HAP-1 (cell line): ENCODE results near the gene CNTNAP2.

Source experiments
- DNase-seq, 2 experiments: peaks; one replicate each; pipeline ENCODE4 v3.0.0-alpha.2; 2016 to 2020; ENCODE audit warnings: low spot score in 2 of 2
- H3K27me3 ChIP-seq: fragments of 250-450 bp; sonication (Bioruptor Pico); 2 replicates; pipeline ENCODE4 v1.5.1; 2020; ENCODE audit warnings: low read depth, mild to moderate bottlenecking, moderate library complexity
- H3K36me3 ChIP-seq: fragments of 250-450 bp; sonication (Bioruptor Pico); replicated peaks from 2 replicates; pipeline ENCODE4 v1.5.1; 2020; ENCODE audit warnings: mild to moderate bottlenecking
- H3K4me1 ChIP-seq: fragments of 250-450 bp; sonication (Bioruptor Pico); 2 replicates; pipeline ENCODE4 v1.5.1; 2020; ENCODE audit warnings: mild to moderate bottlenecking
- H3K4me3 ChIP-seq: fragments of 250-450 bp; sonication (Bioruptor Pico); 2 replicates; pipeline ENCODE4 v1.5.1; 2020; ENCODE audit warnings: mild to moderate bottlenecking, moderate library complexity
- H3K9me3 ChIP-seq: fragments of 250-450 bp; sonication (Bioruptor Pico); 2 replicates; pipeline ENCODE4 v1.5.1; 2020; ENCODE audit warnings: mild to moderate bottlenecking, moderate library complexity
- in situ Hi-C: fragments of 300-500 bp; cut with MboI; formaldehyde crosslinking; loops from 3 replicates; pipeline ENCODE4 v1.14.3; 2020; ENCODE audit warnings: low sequenced_read_pairs, inconsistent platforms, mixed read lengths

The CNTNAP2 gene

GRCh38 chr7:147023440-147023839, 906.8 kb downstream of the CNTNAP2 start:
- Histone ChIP-seq H3K27me3 (no peaks in the 10 kb centered on the region), H3K4me1 (no peaks in the 10 kb centered on the region), H3K36me3 (no peaks in the 10 kb centered on the region), H3K9me3 (no peaks in the 10 kb centered on the region), H3K4me3 (no peak overlapping the region)
- in situ Hi-C loops: no loop called here
- DNase-seq: no peak

GRCh38 chr7:147029953-147030352, 913.4 kb downstream of the CNTNAP2 start:
- Histone ChIP-seq H3K4me3 (no peak overlapping the region), H3K9me3 (no peaks in the 10 kb centered on the region), H3K4me1 (no peaks in the 10 kb centered on the region), H3K27me3 (no peaks in the 10 kb centered on the region), H3K36me3 (no peaks in the 10 kb centered on the region)
- no peak for DNase-seq
- in situ Hi-C loops: no loop called here

DNA sequence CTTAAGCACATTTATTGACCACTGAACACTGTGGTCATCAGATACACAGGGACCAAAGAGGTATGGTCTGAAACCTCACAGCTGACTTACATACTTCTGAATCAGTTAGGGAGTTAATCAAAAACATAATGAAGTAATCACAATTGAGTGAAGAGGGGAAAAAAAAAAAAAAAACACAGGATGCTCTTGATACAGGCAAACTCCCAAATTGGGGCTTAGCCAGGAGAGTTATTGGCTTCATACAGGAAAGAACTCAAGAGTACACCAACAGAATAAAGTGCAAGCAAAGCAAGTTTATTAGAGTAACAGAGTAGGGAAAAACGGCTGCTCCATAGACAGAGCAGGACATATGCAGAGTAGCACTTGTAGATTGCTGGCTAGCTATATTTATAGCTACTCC, 917.0 kb downstream of the CNTNAP2 start:
- in situ Hi-C loops: no loop called here
- Histone ChIP-seq H3K4me1 (no peaks in the 10 kb centered on the region), H3K27me3 (no peaks in the 10 kb centered on the region), H3K36me3 (no peaks in the 10 kb centered on the region), H3K9me3 (no peaks in the 10 kb centered on the region), H3K4me3 (no peak overlapping the region)
- DNase-seq: no peak

DNA sequence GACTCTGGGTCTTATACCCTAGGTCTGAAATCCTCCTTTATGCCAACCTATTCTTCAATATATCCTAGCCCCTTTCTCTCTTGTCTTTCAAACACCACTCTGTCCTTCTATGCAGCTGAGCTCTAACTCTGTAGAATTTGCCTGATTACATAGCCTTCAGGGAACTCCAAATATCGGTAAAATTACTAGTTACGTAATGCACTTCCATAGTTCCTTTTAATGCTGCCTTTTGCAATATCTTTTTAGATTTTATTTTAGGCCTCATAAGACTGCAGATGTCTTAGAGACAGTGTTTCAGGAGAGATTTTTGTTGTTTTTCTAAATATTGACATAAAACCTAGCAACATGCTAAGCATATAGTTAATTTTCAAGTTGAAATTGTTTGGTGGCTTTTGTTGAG, 924.8 kb downstream of the CNTNAP2 start:
- no peak for DNase-seq
- Histone ChIP-seq H3K4me1 (no peaks in the 10 kb centered on the region), H3K9me3 (no peaks in the 10 kb centered on the region), H3K36me3 (no peaks in the 10 kb centered on the region), H3K4me3 (no peak overlapping the region), H3K27me3 (no peaks in the 10 kb centered on the region)
- in situ Hi-C loops: no loop called here

GRCh38 chr7:147044941-147045340, 928.3 kb downstream of the CNTNAP2 start:
- no peak for DNase-seq
- no peak overlapping the region for H3K4me3 ChIP-seq
- H3K4me1 ChIP-seq: no peaks in the 10 kb centered on the region
- no peaks in the 10 kb centered on the region for H3K27me3 ChIP-seq
- H3K36me3 ChIP-seq: no peaks in the 10 kb centered on the region
- in situ Hi-C loops: no loop called here
- H3K9me3 ChIP-seq: no peaks in the 10 kb centered on the region

- no peak for DNase-seq
- H3K27me3 ChIP-seq: no peaks in the 10 kb centered on the region
- in situ Hi-C loops: no loop called here
Observed at GRCh38 chr7:147047696-147048095, 931.1 kb downstream of the CNTNAP2 start.

DNA sequence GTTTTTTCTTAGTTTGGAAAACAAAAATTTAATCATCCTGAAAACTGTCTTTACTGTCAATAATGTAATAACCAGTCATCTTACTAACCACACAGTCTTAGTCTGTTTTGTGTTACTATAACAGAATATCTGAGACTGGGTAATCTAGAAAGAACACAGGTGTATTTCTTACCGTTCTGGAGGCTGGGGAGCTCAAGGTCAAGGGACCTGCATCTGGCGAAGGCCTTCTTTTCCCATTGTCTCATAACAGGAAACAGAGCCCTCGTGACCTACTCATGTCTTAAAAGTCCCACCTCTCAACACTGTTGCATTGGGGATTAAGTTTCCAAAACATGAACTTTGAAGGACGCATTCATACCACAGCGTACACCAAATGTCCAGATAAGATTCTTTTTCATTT, 932.3 kb downstream of the CNTNAP2 start:
- in situ Hi-C loops: no loop called here
- no peaks in the 10 kb centered on the region for H3K4me1 ChIP-seq
- no peak for DNase-seq
- H3K9me3 ChIP-seq: no peaks in the 10 kb centered on the region
- no peaks in the 10 kb centered on the region for H3K27me3 ChIP-seq
- no peak overlapping the region for H3K4me3 ChIP-seq
- no peaks in the 10 kb centered on the region for H3K36me3 ChIP-seq

More at GRCh38 chr7:147047696-147048095, 931.1 kb downstream of the CNTNAP2 start:
- Histone ChIP-seq H3K36me3 (no peaks in the 10 kb centered on the region), H3K9me3 (no peaks in the 10 kb centered on the region), H3K4me1 (no peaks in the 10 kb centered on the region), H3K4me3 (no peak overlapping the region)

DNA sequence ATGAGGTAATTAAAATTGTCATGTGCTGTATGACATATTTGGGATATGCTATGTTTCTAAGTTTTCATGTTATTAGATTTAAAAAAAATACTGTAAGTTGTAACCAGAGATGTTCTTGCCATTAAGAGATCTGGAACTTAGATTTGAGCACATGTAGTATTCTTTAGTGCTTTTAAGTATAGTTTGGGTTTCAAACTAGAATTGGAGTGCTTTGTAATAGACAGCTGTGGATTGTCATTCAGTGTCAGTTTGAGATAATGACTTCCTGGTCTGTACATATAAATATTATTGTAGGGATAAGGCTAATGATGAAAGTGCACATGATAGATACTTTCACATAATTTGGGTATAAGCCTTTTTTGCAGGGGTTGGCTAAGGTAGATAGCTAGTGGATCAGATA, 936.2 kb downstream of the CNTNAP2 start:
- Histone ChIP-seq H3K9me3 (no peaks in the 10 kb centered on the region), H3K4me3 (no peak overlapping the region), H3K4me1 (no peaks in the 10 kb centered on the region), H3K27me3 (no peaks in the 10 kb centered on the region), H3K36me3 (no peaks in the 10 kb centered on the region)
- no peak for DNase-seq
- in situ Hi-C loops: no loop called here

- DNase-seq: peak in 1 of 2 experiments; percentile 3
- Histone ChIP-seq H3K9me3 (no peaks in the 10 kb centered on the region), H3K36me3 (no peaks in the 10 kb centered on the region), H3K4me1 (no peaks in the 10 kb centered on the region), H3K4me3 (no peak overlapping the region), H3K27me3 (no peaks in the 10 kb centered on the region)
- in situ Hi-C loops: no loop called here
Observed at GRCh38 chr7:147053746-147054145, 937.1 kb downstream of the CNTNAP2 start.

DNA sequence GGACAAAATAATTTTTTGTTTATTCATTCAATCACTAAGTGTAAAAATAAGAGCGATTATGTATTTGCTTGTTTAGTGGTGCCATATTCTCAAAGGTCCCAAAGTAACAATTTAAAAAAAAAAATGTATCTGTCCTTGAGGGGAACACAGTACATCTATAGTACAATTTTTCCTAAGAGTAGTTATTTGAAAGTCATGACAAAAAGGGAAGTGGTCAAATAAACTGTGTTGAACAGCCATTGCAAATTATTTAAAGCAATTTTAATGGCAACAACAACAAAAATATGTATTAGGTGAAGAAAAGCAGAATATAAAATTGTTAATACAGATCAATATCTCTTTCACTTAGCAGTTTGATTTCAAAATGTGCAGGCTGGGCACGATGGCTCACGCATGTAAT, 943.5 kb downstream of the CNTNAP2 start:
- Histone ChIP-seq H3K4me1 (no peaks in the 10 kb centered on the region), H3K36me3 (no peaks in the 10 kb centered on the region), H3K9me3 (no peaks in the 10 kb centered on the region), H3K4me3 (no peak overlapping the region), H3K27me3 (no peaks in the 10 kb centered on the region)
- in situ Hi-C loops: no loop called here
- no peak for DNase-seq

GRCh38 chr7:147062897-147063296, 946.3 kb downstream of the CNTNAP2 start:
- Histone ChIP-seq H3K4me3 (no peak overlapping the region), H3K9me3 (no peaks in the 10 kb centered on the region), H3K27me3 (no peaks in the 10 kb centered on the region), H3K36me3 (no peaks in the 10 kb centered on the region), H3K4me1 (no peaks in the 10 kb centered on the region)
- DNase-seq: no peak
- in situ Hi-C loops: no loop called here

- Histone ChIP-seq H3K4me1 (no peaks in the 10 kb centered on the region), H3K27me3 (no peaks in the 10 kb centered on the region), H3K36me3 (no peaks in the 10 kb centered on the region), H3K9me3 (no peaks in the 10 kb centered on the region), H3K4me3 (no peak overlapping the region)
- in situ Hi-C loops: no loop called here
- DNase-seq: no peak
Observed at GRCh38 chr7:147068842-147069241, 952.2 kb downstream of the CNTNAP2 start.

DNA sequence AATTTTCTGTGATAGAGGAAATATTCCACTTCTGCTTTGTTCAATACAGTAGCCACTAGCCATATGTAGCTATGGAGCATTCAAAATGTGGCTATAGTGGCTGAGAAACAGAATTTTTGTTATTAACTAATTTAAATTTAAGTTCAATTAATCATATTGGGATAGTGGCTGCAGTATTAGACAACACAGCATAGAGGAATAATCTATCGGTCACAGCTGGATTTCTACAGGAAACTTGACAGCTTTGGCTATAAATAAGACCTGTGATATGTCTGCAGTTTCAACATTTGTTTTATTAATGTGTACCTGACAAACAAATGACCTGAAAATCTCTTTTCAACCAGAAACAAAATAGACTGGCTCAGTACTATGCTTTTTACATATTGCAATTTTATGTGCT, 953.2 kb downstream of the CNTNAP2 start:
- H3K36me3 ChIP-seq: no peaks in the 10 kb centered on the region
- H3K9me3 ChIP-seq: no peaks in the 10 kb centered on the region
- no peak overlapping the region for H3K4me3 ChIP-seq
- no peaks in the 10 kb centered on the region for H3K27me3 ChIP-seq
- no peak for DNase-seq
- in situ Hi-C loops: no loop called here
- H3K4me1 ChIP-seq: no peaks in the 10 kb centered on the region

DNA sequence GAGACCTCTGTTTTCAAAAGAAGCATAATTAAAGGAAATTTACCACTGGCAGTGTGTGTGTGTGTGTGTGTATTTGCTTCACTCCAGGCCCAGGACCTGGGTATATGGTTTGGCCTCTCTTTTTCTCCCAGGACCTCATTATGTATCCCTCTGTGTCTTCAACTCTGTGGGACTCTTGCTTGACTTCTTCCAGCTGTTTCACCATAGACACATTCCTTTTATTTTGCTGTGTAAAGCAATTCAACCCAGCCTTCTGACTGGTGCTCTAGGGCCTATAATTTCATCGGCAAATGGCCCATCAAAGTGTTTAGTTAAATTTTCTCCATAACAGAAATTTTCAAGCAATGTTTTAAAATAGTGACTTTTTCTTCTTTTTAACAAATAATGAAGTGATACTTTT, 954.3 kb downstream of the CNTNAP2 start:
- DNase-seq: no peak
- H3K4me1 ChIP-seq: no peaks in the 10 kb centered on the region
- in situ Hi-C loops: no loop called here
- H3K36me3 ChIP-seq: no peaks in the 10 kb centered on the region
- no peak overlapping the region for H3K4me3 ChIP-seq
- H3K27me3 ChIP-seq: no peaks in the 10 kb centered on the region
- H3K9me3 ChIP-seq: no peaks in the 10 kb centered on the region

GRCh38 chr7:147071536-147071935, 954.9 kb downstream of the CNTNAP2 start:
- Histone ChIP-seq H3K4me3 (no peak overlapping the region), H3K9me3 (no peaks in the 10 kb centered on the region), H3K27me3 (no peaks in the 10 kb centered on the region), H3K4me1 (no peaks in the 10 kb centered on the region), H3K36me3 (no peaks in the 10 kb centered on the region)
- in situ Hi-C loops: no loop called here
- no peak for DNase-seq
